GM21737 (cell line): ENCODE measurements around the gene ANAPC1.
"Not testable (repeated sequence)": the region's sequence is repeated elsewhere in the genome, so short reads cannot be mapped to it uniquely, and the experiment has no call there.

Experiments
- ATAC-seq: cut with Tn5 transposase; IDR thresholded peaks from one replicate; pipeline ENCODE4 v1.9.1; 2021; ENCODE audit warnings: mild to moderate bottlenecking, moderate library complexity; ENCODE audit not compliant: unreplicated experiment

Gene ANAPC1

GRCh38 chr2:111904726-111905474 is 20.9 kb upstream of the ANAPC1 start:
- ATAC-seq: no peak

- no peak for ATAC-seq
These were observed 20.0 kb upstream of the ANAPC1 start for GRCh38 chr2:111903930-111904439.

GRCh38 chr2:111903516-111903915 is 19.5 kb upstream of the ANAPC1 start:
- no peak for ATAC-seq

GRCh38 chr2:111900859-111901258 is 16.9 kb upstream of the ANAPC1 start:
- no peak for ATAC-seq

DNA sequence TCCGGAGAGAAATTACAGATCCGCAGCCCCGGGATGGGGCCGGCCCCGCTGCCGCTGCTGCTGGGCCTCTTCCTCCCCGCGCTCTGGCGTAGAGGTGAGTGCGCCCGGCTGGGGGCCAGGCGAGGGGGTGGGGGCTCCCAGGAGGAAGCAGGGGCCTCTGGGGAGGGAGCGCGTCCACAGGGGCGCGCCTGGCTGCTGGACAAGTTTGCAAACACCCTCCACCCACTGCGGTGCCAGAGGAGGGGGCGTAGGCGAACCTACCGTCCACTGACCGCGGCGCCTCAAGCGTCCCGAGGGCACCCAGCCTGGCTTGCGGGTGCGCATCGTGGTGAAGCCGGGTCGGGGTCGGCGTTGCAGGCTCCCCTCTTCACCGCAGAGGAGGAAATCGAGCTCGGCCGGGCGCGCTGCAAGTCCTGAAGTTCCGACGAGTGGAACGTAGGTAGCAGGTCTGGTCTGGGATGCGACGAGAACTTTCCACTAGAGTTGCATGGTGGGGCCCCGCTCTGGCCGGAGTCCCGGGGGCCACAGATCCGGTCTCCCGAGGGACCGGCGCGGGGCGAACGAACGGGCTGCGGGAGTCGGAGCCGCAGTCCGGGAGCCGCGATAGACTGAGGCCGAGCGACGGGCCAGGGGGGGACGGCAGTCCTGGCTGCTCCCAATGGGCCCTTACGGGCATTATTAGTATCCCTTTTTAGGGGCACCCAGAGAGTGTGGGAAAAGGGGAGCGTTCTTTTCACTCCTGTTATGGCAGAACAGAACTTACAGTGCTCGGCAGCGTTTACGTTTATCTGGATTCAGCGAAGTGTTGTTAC is 14.9 kb upstream of the ANAPC1 start:
- no peak for ATAC-seq

DNA sequence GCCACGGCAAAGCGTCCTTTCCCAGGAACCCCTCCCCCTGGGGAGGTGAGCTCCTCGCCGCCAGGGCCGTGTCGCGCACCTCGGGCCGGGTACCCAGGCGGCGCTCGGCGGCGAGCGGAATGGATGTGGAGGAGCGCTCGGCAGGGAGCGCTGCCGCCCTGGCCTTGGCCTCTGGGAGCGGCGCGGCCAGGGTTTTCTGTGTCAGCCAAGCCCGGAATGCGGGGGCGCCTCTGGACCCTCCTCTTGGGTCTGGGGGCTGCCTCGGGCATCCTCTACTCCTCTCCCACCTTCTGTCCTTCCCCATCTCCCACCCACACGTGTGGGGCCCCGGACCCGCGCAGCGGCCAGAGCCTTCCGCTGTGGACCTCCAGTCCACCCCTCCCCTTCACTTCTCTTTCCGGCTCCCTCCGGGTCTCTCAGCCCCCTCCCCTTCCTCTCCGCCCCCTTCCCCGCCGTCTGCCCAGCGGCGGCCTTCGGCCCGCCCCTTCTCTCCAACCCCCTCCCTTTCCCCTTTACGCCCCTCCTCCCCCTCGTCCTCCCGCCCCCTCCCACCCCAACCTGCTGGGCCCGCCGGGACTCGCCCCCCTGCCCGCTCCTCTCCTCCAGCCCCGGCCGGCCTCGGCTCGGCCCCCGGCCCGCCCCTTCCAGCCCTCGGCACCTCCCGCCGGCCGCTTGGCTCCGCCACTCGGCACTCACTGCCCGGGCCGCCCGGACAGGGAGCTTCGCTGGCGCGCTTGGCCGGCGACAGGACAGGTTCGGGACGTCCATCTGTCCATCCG is 14.1 kb upstream of the ANAPC1 start, which contains the start of gene MERTK:
Gene MERTK (plus strand): TSS at position 684 of the 779 bp plus-strand sequence. CDS start 129 bp downstream, outside the sequence.
- ATAC-seq: peak; percentile 75

- ATAC-seq: no peak
These were observed 13.6 kb upstream of the ANAPC1 start for GRCh38 chr2:111897630-111897923.

- ATAC-seq: no peak
These were observed 12.6 kb upstream of the ANAPC1 start for GRCh38 chr2:111896576-111896975.

DNA sequence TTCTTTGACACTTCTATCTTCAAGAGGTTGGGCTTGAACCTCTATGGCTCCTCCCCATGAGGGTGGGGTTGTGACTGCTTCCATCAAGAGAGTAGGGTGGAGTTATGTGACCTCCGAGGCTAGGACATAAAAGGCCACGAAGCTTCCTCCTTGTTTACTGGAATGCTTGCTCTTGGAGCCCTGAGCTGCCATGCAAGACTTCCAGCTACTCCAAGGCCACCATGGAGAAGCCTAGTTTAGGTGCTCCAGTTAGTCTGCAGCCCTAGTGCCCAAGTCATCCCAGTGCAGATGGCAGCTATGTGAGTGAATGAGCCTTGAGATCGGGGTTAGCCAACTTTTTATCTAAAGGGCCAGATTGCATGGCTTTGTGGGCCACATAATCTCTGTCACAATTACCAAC is 12.0 kb upstream of the ANAPC1 start:
- ATAC-seq: no peak

DNA sequence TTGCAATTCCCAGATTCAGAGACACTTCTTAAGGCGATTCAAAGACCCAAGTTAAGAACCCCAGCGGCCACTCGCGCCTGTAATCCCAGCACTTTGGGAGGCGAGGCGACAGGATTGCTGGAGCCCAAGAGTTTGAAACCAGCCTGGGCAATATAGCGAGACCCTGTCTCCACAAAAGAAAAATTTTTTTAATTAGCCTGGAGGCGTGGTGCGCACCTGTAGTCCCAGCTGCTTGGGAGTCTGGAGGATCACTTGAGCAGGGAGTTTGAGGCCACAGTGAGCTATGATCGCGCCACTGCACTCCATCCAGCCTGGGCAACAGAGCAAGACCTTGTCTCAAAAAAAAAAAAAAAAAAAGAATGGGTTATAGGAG is 585 bp upstream of the ANAPC1 start:
- no peak for ATAC-seq

- not testable (repeated sequence) for ATAC-seq
These were observed 11.2 kb downstream of the ANAPC1 start for GRCh38 chr2:111872806-111873205.

DNA sequence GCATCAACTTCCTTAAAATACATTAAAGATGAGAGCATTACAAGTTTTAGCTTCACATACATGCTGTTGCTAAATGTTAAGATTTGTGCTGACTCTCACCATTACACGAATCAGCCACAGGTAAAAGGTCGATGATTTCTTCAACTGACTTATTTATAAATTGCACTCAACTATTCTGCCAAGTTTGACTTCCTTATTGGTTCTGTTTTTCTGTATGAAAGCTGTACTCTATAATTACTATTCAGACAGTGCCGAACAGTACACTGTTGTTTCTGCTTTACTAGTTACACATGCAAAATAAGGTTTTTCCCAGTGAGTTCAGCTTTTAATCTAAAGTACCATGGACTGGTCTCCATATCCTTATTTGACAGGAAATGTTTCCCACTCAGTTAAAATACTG is 18.9 kb downstream of the ANAPC1 start:
- ATAC-seq: not testable (repeated sequence)

- ATAC-seq: not testable (repeated sequence)
These were observed 24.0 kb downstream of the ANAPC1 start for GRCh38 chr2:111860005-111860404.

- ATAC-seq: not testable (repeated sequence)
These were observed 31.4 kb downstream of the ANAPC1 start for GRCh38 chr2:111852544-111852943.

- not testable (repeated sequence) for ATAC-seq
These were observed 33.3 kb downstream of the ANAPC1 start for GRCh38 chr2:111850646-111851045.

GRCh38 chr2:111839625-111840282 is 44.2 kb downstream of the ANAPC1 start:
- ATAC-seq: not testable (repeated sequence)

DNA sequence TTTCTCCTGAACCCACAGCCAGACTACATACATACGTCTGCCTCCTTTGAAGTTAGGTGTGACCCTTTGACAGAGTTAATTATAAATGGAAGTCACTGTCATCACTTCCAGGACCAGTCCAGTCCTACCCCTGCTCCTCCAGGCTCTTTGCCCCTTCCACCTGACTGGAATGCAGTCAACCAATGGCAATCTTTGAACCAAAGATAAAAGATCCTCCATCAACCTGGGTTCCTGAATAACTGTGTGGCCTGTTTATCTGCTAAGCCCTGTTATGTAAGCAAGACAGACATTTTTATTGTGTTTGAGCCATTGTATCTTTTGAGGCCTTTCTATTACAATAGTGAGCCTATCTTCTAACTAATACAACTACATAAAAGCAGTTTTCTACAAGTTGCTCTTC is 45.0 kb downstream of the ANAPC1 start:
- ATAC-seq: not testable (repeated sequence)

DNA sequence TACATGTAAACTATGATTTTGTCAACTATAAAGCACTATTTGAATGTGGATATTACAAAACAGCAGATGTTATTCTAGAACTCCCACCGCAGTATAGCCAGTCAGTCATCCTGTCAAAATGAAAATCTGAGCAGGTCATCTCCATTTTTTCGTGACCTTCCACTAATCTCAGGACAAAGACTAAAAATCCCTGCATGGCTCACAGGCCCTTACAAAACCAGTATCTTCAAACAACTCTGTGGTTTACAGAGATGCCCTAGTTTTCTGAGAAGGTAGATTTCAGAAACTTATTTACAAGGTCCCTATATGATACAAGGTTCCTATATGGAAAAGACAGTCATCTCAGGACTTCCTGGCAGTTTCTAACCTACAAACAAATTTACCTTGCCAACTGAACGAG is 49.8 kb downstream of the ANAPC1 start:
- not testable (repeated sequence) for ATAC-seq

- ATAC-seq: not testable (repeated sequence)
These were observed 53.5 kb downstream of the ANAPC1 start for GRCh38 chr2:111830479-111830878.

- ATAC-seq: not testable (repeated sequence)
These were observed 55.7 kb downstream of the ANAPC1 start for GRCh38 chr2:111828217-111828766.
